Smooth muscle cell (in vitro differentiated cells): Measurements from ENCODE around the gene SSU72. TPM values are rescaled to one million over a fixed set of nuclear protein-coding genes. Genes with fewer than 3 reads are reported as not detected.

Experiments
- polyA plus RNA-seq: library from polyadenylated mRNA; unstranded; fragments of >200 nt; fragmentation: Nextera tagmentation; extraction: Ambion mirVana; gene quantifications from 2 replicates; pipeline ENCODE4 v1.2.1, GENCODE V29; 2016
- total RNA-seq: library from RNA; depleted of rRNA; stranded (reverse); fragments of >200 nt; gene quantifications from 2 replicates; pipeline ENCODE4 v1.2.3, GENCODE V29; 2014

SSU72 gene
- total and polyA plus RNA-seq, 2 experiments from 2014 or later = 116 to 223 TPM

Other genes with a start within 250 kb of the SSU72 start
- gene TAS1R3, start 243.6 kb downstream of the SSU72 start, total RNA-seq = 0.18 and 0.36 TPM in 2 replicates
- 0.39 and 0.79 TPM in 2 replicates for gene TAS1R3, start 243.6 kb downstream of the SSU72 start, polyA plus RNA-seq
- 28.5 and 37.8 TPM in 2 replicates for gene DVL1, start 225.4 kb downstream of the SSU72 start, total RNA-seq
- gene DVL1, start 225.4 kb downstream of the SSU72 start, polyA plus RNA-seq = 28.7 and 43.5 TPM in 2 replicates
- gene MXRA8, start 216.3 kb downstream of the SSU72 start, total RNA-seq = 240 and 266 TPM in 2 replicates
- gene MXRA8, start 216.3 kb downstream of the SSU72 start, polyA plus RNA-seq = 473 and 597 TPM in 2 replicates
- 60.1 and 81.8 TPM in 2 replicates for gene AURKAIP1, start 199.7 kb downstream of the SSU72 start, total RNA-seq
- gene AURKAIP1, start 199.7 kb downstream of the SSU72 start, polyA plus RNA-seq = 214 and 245 TPM in 2 replicates
- gene CCNL2, start 175.5 kb downstream of the SSU72 start, total RNA-seq = 172 and 180 TPM in 2 replicates
- gene CCNL2, start 175.5 kb downstream of the SSU72 start, polyA plus RNA-seq = 144 and 226 TPM in 2 replicates
- gene MRPL20, start 167.6 kb downstream of the SSU72 start, total RNA-seq = 99.0 and 99.6 TPM in 2 replicates
- gene MRPL20, start 167.6 kb downstream of the SSU72 start, polyA plus RNA-seq = 147 and 161 TPM in 2 replicates
- gene ANKRD65, start 153.6 kb downstream of the SSU72 start, total RNA-seq = 5.3 and 10.1 TPM in 2 replicates
- 6.1 and 30.1 TPM in 2 replicates for gene ANKRD65, start 153.6 kb downstream of the SSU72 start, polyA plus RNA-seq
- 25.1 and 29.5 TPM in 2 replicates for gene VWA1, start 139.2 kb downstream of the SSU72 start, total RNA-seq
- 79.2 and 156 TPM in 2 replicates for gene VWA1, start 139.2 kb downstream of the SSU72 start, polyA plus RNA-seq
- gene ATAD3C, start 125.2 kb downstream of the SSU72 start, total RNA-seq = 0.09 and 0.40 TPM in 2 replicates
- 0.86 and 2.6 TPM in 2 replicates for gene ATAD3C, start 125.2 kb downstream of the SSU72 start, polyA plus RNA-seq
- gene ATAD3B, start 103.1 kb downstream of the SSU72 start, total RNA-seq = 6.7 and 8.6 TPM in 2 replicates
- gene ATAD3B, start 103.1 kb downstream of the SSU72 start, polyA plus RNA-seq = 20.2 and 27.4 TPM in 2 replicates
- 14.3 and 16.0 TPM in 2 replicates for gene ATAD3A, start 62.7 kb downstream of the SSU72 start, total RNA-seq
- 58.0 and 68.7 TPM in 2 replicates for gene ATAD3A, start 62.7 kb downstream of the SSU72 start, polyA plus RNA-seq
- 1.9 and 12.2 TPM in 2 replicates for gene TMEM240, start 34.2 kb downstream of the SSU72 start, total RNA-seq
- 2.7 and 4.0 TPM in 2 replicates for gene TMEM240, start 34.2 kb downstream of the SSU72 start, polyA plus RNA-seq
- gene FNDC10, start 25.3 kb upstream of the SSU72 start, total RNA-seq = 3.3 and 9.1 TPM in 2 replicates
- 14.2 and 22.5 TPM in 2 replicates for gene FNDC10, start 25.3 kb upstream of the SSU72 start, polyA plus RNA-seq
- 21.9 and 42.7 TPM in 2 replicates for gene MIB2, start 40.6 kb upstream of the SSU72 start, total RNA-seq
- gene MIB2, start 40.6 kb upstream of the SSU72 start, polyA plus RNA-seq = 61.2 and 71.2 TPM in 2 replicates
- 81.7 and 89.8 TPM in 2 replicates for gene MMP23B, start 57.3 kb upstream of the SSU72 start, total RNA-seq
- gene MMP23B, start 57.3 kb upstream of the SSU72 start, polyA plus RNA-seq = 197 and 218 TPM in 2 replicates
- 12.1 and 15.6 TPM in 2 replicates for gene CDK11B, start 84.1 kb upstream of the SSU72 start, total RNA-seq
- gene CDK11B, start 84.1 kb upstream of the SSU72 start, polyA plus RNA-seq = 13.7 and 21.1 TPM in 2 replicates
- gene SLC35E2B, start 117.9 kb upstream of the SSU72 start, total RNA-seq = 24.2 and 32.4 TPM in 2 replicates
- 19.7 and 22.6 TPM in 2 replicates for gene SLC35E2B, start 117.9 kb upstream of the SSU72 start, polyA plus RNA-seq
- gene CDK11A, start 149.5 kb upstream of the SSU72 start, total RNA-seq = 9.0 and 20.9 TPM in 2 replicates
- 19.8 and 31.2 TPM in 2 replicates for gene CDK11A, start 149.5 kb upstream of the SSU72 start, polyA plus RNA-seq
- gene NADK, start 203.6 kb upstream of the SSU72 start, total RNA-seq = 27.2 and 32.7 TPM in 2 replicates
- gene NADK, start 203.6 kb upstream of the SSU72 start, polyA plus RNA-seq = 37.8 and 39.0 TPM in 2 replicates